Adrenal gland (tissue), 5 donors: Measurements from ENCODE around the gene AGAP1.

Source experiments
- CTCF ChIP-seq, 6 experiments: fragments of 450-650 bp in 4 of 6; fragments of 200-600 bp in 2 of 6; sonication (generic) in 1 of 6; IDR thresholded peaks; 1 replicate in 5 of 6; 2 replicates in 1 of 6; pipeline versions ENCODE4 v1.5.1 to v1.8.0; 2016 to 2021; ENCODE audit warnings: antibody characterized with exemption in 6 of 6, mild to moderate bottlenecking in 2 of 6, moderate library complexity in 1 of 6
- POLR2A ChIP-seq, 2 donors: fragments of 450-650 bp; IDR thresholded peaks; one replicate each; pipeline ENCODE4 v1.6.1; 2017; ENCODE audit warnings: antibody characterized with exemption in 2 of 2, mild to moderate bottlenecking in 2 of 2, moderate library complexity in 1 of 2
- donor health status: DM: no; HTN: no; CAD: no.

GRCh38 chr2:235866373-235866772 is 372.5 kb downstream of the AGAP1 start:
- TF ChIP-seq CTCF (IDR thresholded peaks at IDR 0.05) = no peak
- no peak for TF ChIP-seq POLR2A (IDR thresholded peaks at IDR 0.05)
